ENCODE results near the gene PTPRO.

DNA sequence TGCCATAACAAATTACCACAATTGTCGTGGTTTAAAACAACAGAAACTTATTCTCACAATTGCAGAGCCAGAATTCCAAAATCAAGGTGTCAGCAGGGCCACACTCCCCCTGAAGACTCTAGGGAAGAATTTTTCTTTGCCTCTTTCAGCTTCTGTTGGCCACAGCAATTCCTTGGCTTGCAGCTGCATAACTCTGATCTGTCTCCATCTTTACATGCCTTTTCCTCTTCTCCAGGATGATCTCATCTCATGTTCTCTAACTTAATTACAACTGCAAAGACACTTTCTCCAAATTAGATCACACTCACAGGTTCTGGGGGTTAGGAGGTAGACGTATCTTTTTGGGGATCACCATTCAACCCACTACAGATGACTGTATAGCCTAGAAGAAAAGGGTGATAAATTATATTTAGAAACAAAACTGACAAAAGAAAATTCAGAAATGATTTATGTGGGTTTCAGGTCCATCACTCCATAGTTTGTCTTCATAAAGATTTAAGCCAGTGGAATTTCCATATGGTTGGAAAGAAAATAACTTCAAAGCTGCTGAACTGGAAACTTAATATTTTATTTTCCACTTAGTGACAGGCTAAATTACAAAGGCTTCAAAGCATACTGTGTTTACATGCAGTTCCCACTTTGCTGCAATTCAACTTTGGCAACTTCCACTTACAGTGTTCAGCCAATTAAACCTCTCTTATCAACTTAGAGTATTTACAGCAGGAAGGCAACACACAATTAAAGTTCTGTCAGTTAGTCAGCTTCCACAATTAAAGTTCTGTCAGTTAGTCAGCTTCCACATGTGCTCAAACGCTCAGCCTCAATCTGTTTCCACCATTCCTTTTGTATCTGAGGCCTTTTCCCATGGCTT, 253.6 kb downstream of the PTPRO start:
- TF ChIP-seq, protein P1, sequence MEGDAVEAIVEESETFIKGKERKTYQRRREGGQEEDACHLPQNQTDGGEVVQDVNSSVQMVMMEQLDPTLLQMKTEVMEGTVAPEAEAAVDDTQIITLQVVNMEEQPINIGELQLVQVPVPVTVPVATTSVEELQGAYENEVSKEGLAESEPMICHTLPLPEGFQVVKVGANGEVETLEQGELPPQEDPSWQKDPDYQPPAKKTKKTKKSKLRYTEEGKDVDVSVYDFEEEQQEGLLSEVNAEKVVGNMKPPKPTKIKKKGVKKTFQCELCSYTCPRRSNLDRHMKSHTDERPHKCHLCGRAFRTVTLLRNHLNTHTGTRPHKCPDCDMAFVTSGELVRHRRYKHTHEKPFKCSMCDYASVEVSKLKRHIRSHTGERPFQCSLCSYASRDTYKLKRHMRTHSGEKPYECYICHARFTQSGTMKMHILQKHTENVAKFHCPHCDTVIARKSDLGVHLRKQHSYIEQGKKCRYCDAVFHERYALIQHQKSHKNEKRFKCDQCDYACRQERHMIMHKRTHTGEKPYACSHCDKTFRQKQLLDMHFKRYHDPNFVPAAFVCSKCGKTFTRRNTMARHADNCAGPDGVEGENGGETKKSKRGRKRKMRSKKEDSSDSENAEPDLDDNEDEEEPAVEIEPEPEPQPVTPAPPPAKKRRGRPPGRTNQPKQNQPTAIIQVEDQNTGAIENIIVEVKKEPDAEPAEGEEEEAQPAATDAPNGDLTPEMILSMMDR (conservative IDR thresholded peaks at IDR 0.05; ENCODE audit: low read depth, low read length) = no peak
- TF ChIP-seq EZH2 (IDR thresholded peaks at IDR 0.05; ENCODE audit: low read length, unreplicated experiment) = no peak
